Gastroesophageal sphincter (tissue), 3 donors: ENCODE measurements around the gene CFHR1.

ENCODE experiments used
- CTCF ChIP-seq, 4 experiments: fragments of 200-600 bp in 2 of 4; fragments of 450-650 bp in 2 of 4; sonication (generic) in 1 of 4; IDR thresholded peaks; one replicate each; pipeline ENCODE4 v1.5.1; 2017 to 2019; ENCODE audit warnings: antibody characterized with exemption in 4 of 4, mild to moderate bottlenecking in 2 of 4, moderate library complexity in 2 of 4
- EP300 ChIP-seq: sonication (generic); formaldehyde crosslinking; IDR thresholded peaks from one replicate; pipeline ENCODE4 v1.6.1; 2017; ENCODE audit warnings: antibody characterized with exemption, mild to moderate bottlenecking
- POLR2A ChIP-seq, 2 donors: fragments of 450-650 bp; IDR thresholded peaks; one replicate each; pipeline ENCODE4 v1.6.1; 2017; ENCODE audit warnings: antibody characterized with exemption in 2 of 2, mild to moderate bottlenecking in 2 of 2, moderate library complexity in 1 of 2
- POLR2AphosphoS5 ChIP-seq: sonication (generic); formaldehyde crosslinking; IDR thresholded peaks from one replicate; pipeline ENCODE4 v1.6.1; 2017; ENCODE audit warnings: antibody characterized with exemption

GRCh38 chr1:196875935-196876334, 56.4 kb downstream of the CFHR1 start:
- TF ChIP-seq POLR2AphosphoS5 (no peak), POLR2A (IDR thresholded peaks at IDR 0.05) (no peak), CTCF (IDR thresholded peaks at IDR 0.05) (no peak), EP300 (no peak)
